K562 (cell line): ENCODE measurements around the gene TLE6. TPM values are rescaled to one million over a fixed set of nuclear protein-coding genes. Genes with fewer than 3 reads are reported as not detected.
A peak's percentile ranks its signal among the peaks of the same experiment; 100 is the strongest.

Source experiments
- ASH1L ChIP-seq: fragments of 450-650 bp; IDR thresholded peaks from 2 replicates; pipeline ENCODE4 v1.6.1; 2018; ENCODE audit warnings: borderline replicate concordance, mild to moderate bottlenecking, low read depth; ENCODE audit not compliant: partially characterized antibody
- CHD1 ChIP-seq: fragments of 200-600 bp; sonication (generic); IDR thresholded peaks from one replicate; pipeline ENCODE4 v1.6.1; 2012; ENCODE audit warnings: mild to moderate bottlenecking, moderate library complexity, low read length, inconsistent platforms
- ELF2 ChIP-seq: fragments of 250-450 bp; sonication (Bioruptor Pico); IDR thresholded peaks from 2 replicates; pipeline ENCODE4 v1.5.0; 2021; ENCODE audit warnings: mild to moderate bottlenecking
- EP300 ChIP-seq: IDR thresholded peaks from 2 replicates; pipeline ENCODE4 v1.6.1; 2012; ENCODE audit warnings: low read length, improper control_type of control experiment
- FOS ChIP-seq: IDR thresholded peaks from 3 replicates; pipeline ENCODE4 v1.6.1; 2011; ENCODE audit not compliant: insufficient read length; ENCODE audit errors: extremely low read depth
- HNRNPUL1 ChIP-seq: fragments of 200-400 bp; formaldehyde crosslinking; IDR thresholded peaks from 2 replicates; pipeline ENCODE4 v1.6.1; 2017; ENCODE audit warnings: low read length
- JUND ChIP-seq, 2 experiments: IDR thresholded peaks; 2 replicates in 1 of 2; 3 replicates in 1 of 2; pipeline ENCODE4 v1.6.1; 2011; ENCODE audit warnings: borderline replicate concordance in 2 of 2, low read depth in 2 of 2, low read length in 2 of 2, improper control_type of control experiment in 1 of 2, missing biosample characterization in 1 of 2, missing genetic modification characterization in 1 of 2, missing genetic modification reagents in 1 of 2
- KHSRP ChIP-seq: fragments of 450-650 bp; IDR thresholded peaks from 2 replicates; pipeline ENCODE4 v1.6.1; 2017
- KLF16 ChIP-seq: IDR thresholded peaks from 2 replicates; pipeline ENCODE4 v1.6.1; 2016; ENCODE audit warnings: antibody characterized with exemption
- MXI1 ChIP-seq: IDR thresholded peaks from 2 replicates; pipeline ENCODE4 v1.6.1; 2011; ENCODE audit warnings: low read depth, mild to moderate bottlenecking, improper control_type of control experiment, low read length
- NCOA4 ChIP-seq: fragments of 450-650 bp; IDR thresholded peaks from 2 replicates; pipeline ENCODE4 v1.6.1; 2018; ENCODE audit warnings: mild to moderate bottlenecking; ENCODE audit not compliant: partially characterized antibody
- NELFE ChIP-seq: IDR thresholded peaks from 2 replicates; pipeline ENCODE4 v1.6.1; 2011; ENCODE audit warnings: mild to moderate bottlenecking; ENCODE audit not compliant: insufficient read depth, insufficient read length
- NR3C1 ChIP-seq: sonication (generic); formaldehyde crosslinking; IDR thresholded peaks from 2 replicates; pipeline ENCODE4 v1.8.1; 2022; ENCODE audit warnings: missing genetic modification reagents
- SMAD2 ChIP-seq: fragments of 150-350 bp; IDR thresholded peaks from 2 replicates; pipeline ENCODE4 v1.6.1; 2014; ENCODE audit warnings: low read depth, mild to moderate bottlenecking, low read length
- SMAD4 ChIP-seq: fragments of 250-450 bp; sonication (Bioruptor Pico); conservative IDR thresholded peaks from 2 replicates; pipeline ENCODE4 v1.8.0; 2021; ENCODE audit warnings: inconsistent platforms, mild to moderate bottlenecking, moderate library complexity
- SOX6 ChIP-seq: fragments of 450-650 bp; IDR thresholded peaks from 2 replicates; pipeline ENCODE4 v1.6.1; 2014; ENCODE audit warnings: mild to moderate bottlenecking
- TAF15 ChIP-seq: fragments of 200-400 bp; formaldehyde crosslinking; IDR thresholded peaks from 2 replicates; pipeline ENCODE4 v1.6.1; 2017; ENCODE audit warnings: mild to moderate bottlenecking, low read depth, low read length, moderate library complexity
- TAF7 ChIP-seq: fragments of 450-650 bp; IDR thresholded peaks from 2 replicates; pipeline ENCODE4 v1.6.1; 2016; ENCODE audit warnings: missing genetic modification characterization, missing compliant biosample characterization
- TBL1XR1 ChIP-seq, 2 experiments: IDR thresholded peaks; 2 replicates each; pipeline ENCODE4 v1.6.1; 2012; ENCODE audit warnings: improper control_type of control experiment in 2 of 2, low read length in 2 of 2, mild to moderate bottlenecking in 1 of 2
- TEAD4 ChIP-seq, 2 experiments: sonication (generic) in 1 of 2; formaldehyde crosslinking in 1 of 2; IDR thresholded peaks; 2 replicates each; pipeline versions ENCODE4 v1.6.1 to v1.8.0; 2012 to 2022; ENCODE audit warnings: borderline replicate concordance in 1 of 2, inconsistent platforms in 1 of 2, low read length in 1 of 2, mild to moderate bottlenecking in 1 of 2, missing genetic modification reagents in 1 of 2
- ZC3H8 ChIP-seq: fragments of 450-650 bp; IDR thresholded peaks from 2 replicates; pipeline ENCODE4 v1.6.1; 2017
- ZNF695 ChIP-seq: fragments of 450-650 bp; formaldehyde crosslinking; IDR thresholded peaks from 2 replicates; pipeline ENCODE4 v1.4.0; 2020; ENCODE audit warnings: mild to moderate bottlenecking, moderate library complexity
- ZNF707 ChIP-seq: fragments of 250-450 bp; sonication (Bioruptor Pico); conservative IDR thresholded peaks from 2 replicates; pipeline ENCODE4 v1.8.0; 2022; ENCODE audit warnings: inconsistent platforms, mild to moderate bottlenecking, moderate library complexity
- polyA plus RNA-seq, 8 experiments: library from polyadenylated mRNA; depleted of rRNA in 4 of 8; stranded (reverse) in 5 of 8; unstranded in 3 of 8; fragments of >200 nt; fragmentation: Nextera tagmentation in 2 of 8; fragmentation: Illumina TruSeq in 1 of 8; extraction: Ambion mirVana in 2 of 8; extraction: Trizol in 1 of 8; gene quantifications; 2 replicates each; pipeline versions ENCODE4 v1.2.1 to v1.2.3, GENCODE V29; 2011 to 2014; ENCODE audit warnings: inconsistent platforms in 1 of 8, missing spikeins in 1 of 8
- total RNA-seq, 7 experiments: library from RNA; depleted of rRNA in 6 of 7; stranded (reverse); fragments of >200 nt in 6 of 7; fragmentation: Illumina TruSeq in 2 of 7; extraction: Trizol in 2 of 7; gene quantifications; 2 replicates each; pipeline versions ENCODE4 v1.2.1 to v1.2.3, GENCODE V29; 2011 to 2021; ENCODE audit warnings: low replicate concordance in 1 of 7
- TF ChIP-seq, protein P1 (sequence below), 2 experiments: fragments of 450-650 bp; conservative IDR thresholded peaks; 2 replicates each; pipeline ENCODE4 v1.6.1; 2017; ENCODE audit warnings: mild to moderate bottlenecking in 2 of 2, moderate library complexity in 2 of 2
- TF ChIP-seq, protein P2 (sequence below), 2 experiments: fragments of 200-800 bp in 1 of 2; sonication (Bioruptor generic) in 1 of 2; sonication (generic) in 1 of 2; formaldehyde crosslinking in 1 of 2; IDR thresholded peaks in 1 of 2; conservative IDR thresholded peaks in 1 of 2; 2 replicates each; pipeline versions ENCODE4 v1.5.0 to v1.6.1; 2016 to 2020; ENCODE audit warnings: missing compliant biosample characterization in 1 of 2, missing genetic modification characterization in 1 of 2, missing genetic modification reagents in 1 of 2
- TF ChIP-seq, protein P3 (sequence below): fragments of 250-450 bp; sonication (Bioruptor Pico); IDR thresholded peaks from 2 replicates; pipeline ENCODE4 v1.9.0; 2021; ENCODE audit warnings: mild to moderate bottlenecking, inconsistent platforms

The TLE6 gene
- total and polyA plus RNA-seq, 9 of the 15 experiments (the other 6 are each of a cell fraction or from before 2014, with no cell fraction given), result 1.1 to 6.1 (median 2.5) TPM

DNA sequence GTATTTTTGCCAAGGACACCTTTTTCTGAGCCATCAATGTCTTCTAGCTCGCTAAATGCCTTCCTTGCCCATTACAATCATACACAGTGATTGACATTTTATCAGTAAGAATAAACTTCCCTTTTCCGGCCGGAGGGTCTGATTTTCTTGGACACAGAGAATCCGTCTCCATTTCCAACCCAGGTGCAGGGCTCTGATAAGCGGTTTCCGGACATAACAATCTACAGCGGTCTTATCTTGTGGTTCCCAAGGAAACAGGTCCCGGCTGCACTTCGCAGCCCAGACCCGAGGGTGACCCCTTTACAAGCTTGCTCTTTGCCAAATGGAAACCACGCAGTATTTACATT is 27.5 kb upstream of the TLE6 start (continued):
- TF ChIP-seq FOS (no peak), ZNF707 (CRISPR knock-in tag) (no peak), ASH1L (no peak), SMAD4 (CRISPR knock-in tag) (peak; percentile 99), KLF16 (peak; percentile 97), NELFE (no peak), MXI1 (peak; percentile 59; the same call in 1 of the 2 replicates), TAF15 (no peak), JUND (IDR thresholded peaks at IDR 0.05; ENCODE audit: borderline replicate concordance, low read depth, low read length) (peak; percentile 69; the same call in 1 of the 2 replicates), JUND (tag; IDR thresholded peaks at IDR 0.05; ENCODE audit: borderline replicate concordance, low read depth, low read length) (no peak; the same call in 2 of the 3 replicates), CHD1 (no peak), NCOA4 (no peak), KHSRP (peak; percentile 73), NR3C1 (CRISPR knock-in tag) (no peak), TAF7 (tag) (no peak), SMAD2 (no peak), HNRNPUL1 (no peak), ZC3H8 (no peak), TBL1XR1 (IDR thresholded peaks at IDR 0.05; ENCODE audit: low read length in 2 of 2) (peak; percentile 66 to 98; a peak in 3 of 4 replicates), EP300 (peak; percentile 99), TEAD4 (IDR thresholded peaks at IDR 0.05; ENCODE audit: low read length) (peak; percentile 99), TEAD4 (CRISPR knock-in tag; IDR thresholded peaks at IDR 0.05; ENCODE audit: borderline replicate concordance) (no peak), SOX6 (peak; percentile 98), ZNF695 (no peak), ELF2 (CRISPR knock-in tag) (no peak)
- TF ChIP-seq, protein P1, sequence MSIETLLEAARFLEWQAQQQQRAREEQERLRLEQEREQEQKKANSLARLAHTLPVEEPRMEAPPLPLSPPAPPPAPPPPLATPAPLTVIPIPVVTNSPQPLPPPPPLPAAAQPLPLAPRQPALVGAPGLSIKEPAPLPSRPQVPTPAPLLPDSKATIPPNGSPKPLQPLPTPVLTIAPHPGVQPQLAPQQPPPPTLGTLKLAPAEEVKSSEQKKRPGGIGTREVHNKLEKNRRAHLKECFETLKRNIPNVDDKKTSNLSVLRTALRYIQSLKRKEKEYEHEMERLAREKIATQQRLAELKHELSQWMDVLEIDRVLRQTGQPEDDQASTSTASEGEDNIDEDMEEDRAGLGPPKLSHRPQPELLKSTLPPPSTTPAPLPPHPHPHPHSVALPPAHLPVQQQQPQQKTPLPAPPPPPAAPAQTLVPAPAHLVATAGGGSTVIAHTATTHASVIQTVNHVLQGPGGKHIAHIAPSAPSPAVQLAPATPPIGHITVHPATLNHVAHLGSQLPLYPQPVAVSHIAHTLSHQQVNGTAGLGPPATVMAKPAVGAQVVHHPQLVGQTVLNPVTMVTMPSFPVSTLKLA (conservative IDR thresholded peaks at IDR 0.05), result peak; percentile 50 to 88; a peak in 3 of 4 replicates
- TF ChIP-seq, protein P2, sequence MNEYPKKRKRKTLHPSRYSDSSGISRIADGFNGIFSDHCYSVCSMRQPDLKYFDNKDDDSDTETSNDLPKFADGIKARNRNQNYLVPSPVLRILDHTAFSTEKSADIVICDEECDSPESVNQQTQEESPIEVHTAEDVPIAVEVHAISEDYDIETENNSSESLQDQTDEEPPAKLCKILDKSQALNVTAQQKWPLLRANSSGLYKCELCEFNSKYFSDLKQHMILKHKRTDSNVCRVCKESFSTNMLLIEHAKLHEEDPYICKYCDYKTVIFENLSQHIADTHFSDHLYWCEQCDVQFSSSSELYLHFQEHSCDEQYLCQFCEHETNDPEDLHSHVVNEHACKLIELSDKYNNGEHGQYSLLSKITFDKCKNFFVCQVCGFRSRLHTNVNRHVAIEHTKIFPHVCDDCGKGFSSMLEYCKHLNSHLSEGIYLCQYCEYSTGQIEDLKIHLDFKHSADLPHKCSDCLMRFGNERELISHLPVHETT (CRISPR knock-in tag; conservative IDR thresholded peaks at IDR 0.05 in 1 of 2, IDR thresholded peaks at IDR 0.05 in 1 of 2), result peak in 1 of 2 experiments; percentile 94; a peak in 2 of 4 replicates
- TF ChIP-seq, protein P3, sequence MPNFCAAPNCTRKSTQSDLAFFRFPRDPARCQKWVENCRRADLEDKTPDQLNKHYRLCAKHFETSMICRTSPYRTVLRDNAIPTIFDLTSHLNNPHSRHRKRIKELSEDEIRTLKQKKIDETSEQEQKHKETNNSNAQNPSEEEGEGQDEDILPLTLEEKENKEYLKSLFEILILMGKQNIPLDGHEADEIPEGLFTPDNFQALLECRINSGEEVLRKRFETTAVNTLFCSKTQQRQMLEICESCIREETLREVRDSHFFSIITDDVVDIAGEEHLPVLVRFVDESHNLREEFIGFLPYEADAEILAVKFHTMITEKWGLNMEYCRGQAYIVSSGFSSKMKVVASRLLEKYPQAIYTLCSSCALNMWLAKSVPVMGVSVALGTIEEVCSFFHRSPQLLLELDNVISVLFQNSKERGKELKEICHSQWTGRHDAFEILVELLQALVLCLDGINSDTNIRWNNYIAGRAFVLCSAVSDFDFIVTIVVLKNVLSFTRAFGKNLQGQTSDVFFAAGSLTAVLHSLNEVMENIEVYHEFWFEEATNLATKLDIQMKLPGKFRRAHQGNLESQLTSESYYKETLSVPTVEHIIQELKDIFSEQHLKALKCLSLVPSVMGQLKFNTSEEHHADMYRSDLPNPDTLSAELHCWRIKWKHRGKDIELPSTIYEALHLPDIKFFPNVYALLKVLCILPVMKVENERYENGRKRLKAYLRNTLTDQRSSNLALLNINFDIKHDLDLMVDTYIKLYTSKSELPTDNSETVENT (CRISPR knock-in tag), result no peak
